PFSK-1 (cell line): ENCODE measurements around the gene ARL3. TPM values are rescaled to one million over a fixed set of nuclear protein-coding genes. Genes with fewer than 3 reads are reported as not detected.

Experiments
- FOXP2 ChIP-seq: optimal IDR thresholded peaks from 2 replicates; pipeline ENCODE3; 2011; ENCODE audit warnings: borderline replicate concordance, control low read depth, inconsistent platforms; ENCODE audit not compliant: insufficient read depth; ENCODE audit errors: extremely low read length, extremely low read depth
- POLR2AphosphoS5 ChIP-seq: IDR thresholded peaks from 2 replicates; pipeline ENCODE4 v1.6.1; 2012; ENCODE audit warnings: low read depth, mild to moderate bottlenecking, control low read depth, low read length, moderate library complexity
- SIN3A ChIP-seq: IDR thresholded peaks from 2 replicates; pipeline ENCODE4 v1.6.1; 2012; ENCODE audit warnings: mild to moderate bottlenecking, low read length, moderate library complexity, borderline replicate concordance; ENCODE audit not compliant: insufficient read depth
- TAF1 ChIP-seq: IDR thresholded peaks from 2 replicates; pipeline ENCODE4 v1.6.1; 2012; ENCODE audit warnings: low read length, control low read depth, borderline replicate concordance; ENCODE audit not compliant: insufficient read depth
- polyA plus RNA-seq: library from polyadenylated mRNA; unstranded; fragments of >200 nt; gene quantifications from one replicate; pipeline ENCODE4 v1.2.1, GENCODE V29; 2012; ENCODE audit warnings: low read depth, missing spikeins; ENCODE audit not compliant: insufficient read length
- TF ChIP-seq, protein P1 (sequence below), 2 experiments: IDR thresholded peaks; 2 replicates each; pipeline versions ENCODE4 v1.6.1 to v1.8.0; 2011 to 2012; ENCODE audit warnings: low read depth in 2 of 2, low read length in 2 of 2, control low read depth in 1 of 2, inconsistent platforms in 1 of 2, mild to moderate bottlenecking in 1 of 2, moderate library complexity in 1 of 2; ENCODE audit not compliant: insufficient read depth in 1 of 2

Gene ARL3, protein sequence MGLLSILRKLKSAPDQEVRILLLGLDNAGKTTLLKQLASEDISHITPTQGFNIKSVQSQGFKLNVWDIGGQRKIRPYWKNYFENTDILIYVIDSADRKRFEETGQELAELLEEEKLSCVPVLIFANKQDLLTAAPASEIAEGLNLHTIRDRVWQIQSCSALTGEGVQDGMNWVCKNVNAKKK
- polyA plus RNA-seq = 5.7 TPM

DNA sequence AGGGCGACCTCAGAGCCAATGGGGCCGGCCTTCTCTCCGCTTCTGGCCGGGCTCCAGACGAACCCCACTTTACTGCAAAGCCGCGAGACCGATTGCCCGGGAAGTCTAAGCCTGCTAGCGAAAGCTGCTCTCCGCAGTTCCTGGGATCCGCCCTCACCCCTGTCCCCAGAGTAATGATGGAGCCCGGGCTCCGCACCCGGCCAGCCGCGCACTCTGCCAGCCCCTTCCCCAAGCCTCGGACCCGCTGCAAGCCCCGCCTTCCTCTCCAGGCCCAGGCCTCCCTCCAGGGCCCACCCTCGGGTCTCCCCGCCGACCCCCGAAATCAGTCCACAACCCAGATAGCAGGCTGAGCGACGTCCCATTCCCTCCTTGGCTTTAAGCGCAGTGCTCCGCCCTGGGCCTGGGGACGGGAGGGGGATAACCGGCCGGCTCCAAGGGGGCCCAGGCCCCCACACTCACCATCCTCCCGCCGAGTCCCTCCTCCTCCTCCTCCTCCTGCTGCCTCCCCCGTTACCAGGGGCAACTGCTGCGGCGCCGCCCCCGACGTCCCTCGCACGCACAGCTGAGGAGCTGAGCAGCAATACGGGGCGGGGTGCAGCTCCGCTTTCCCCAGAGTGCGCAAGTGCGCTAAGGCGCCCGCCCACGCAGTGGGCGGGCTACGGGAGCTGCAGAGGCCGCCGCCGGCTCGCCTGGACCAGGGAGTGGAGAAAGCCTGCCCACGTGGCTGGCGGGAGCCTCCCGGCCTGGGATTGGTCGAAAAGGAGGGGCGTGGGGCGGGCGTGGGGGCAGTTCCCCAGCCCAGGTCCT is at the start of gene ARL3:
ARL3 (minus strand) TSS at position 584 of the 807 bp plus-strand sequence; CDS start at position 462, 122 bp downstream.
- peak; percentile 82 for TF ChIP-seq FOXP2
- TF ChIP-seq SIN3A = no peak; the same call in 1 of the 2 replicates
- TF ChIP-seq TAF1 = no peak
- TF ChIP-seq POLR2AphosphoS5 = no peak
- TF ChIP-seq, protein P1, sequence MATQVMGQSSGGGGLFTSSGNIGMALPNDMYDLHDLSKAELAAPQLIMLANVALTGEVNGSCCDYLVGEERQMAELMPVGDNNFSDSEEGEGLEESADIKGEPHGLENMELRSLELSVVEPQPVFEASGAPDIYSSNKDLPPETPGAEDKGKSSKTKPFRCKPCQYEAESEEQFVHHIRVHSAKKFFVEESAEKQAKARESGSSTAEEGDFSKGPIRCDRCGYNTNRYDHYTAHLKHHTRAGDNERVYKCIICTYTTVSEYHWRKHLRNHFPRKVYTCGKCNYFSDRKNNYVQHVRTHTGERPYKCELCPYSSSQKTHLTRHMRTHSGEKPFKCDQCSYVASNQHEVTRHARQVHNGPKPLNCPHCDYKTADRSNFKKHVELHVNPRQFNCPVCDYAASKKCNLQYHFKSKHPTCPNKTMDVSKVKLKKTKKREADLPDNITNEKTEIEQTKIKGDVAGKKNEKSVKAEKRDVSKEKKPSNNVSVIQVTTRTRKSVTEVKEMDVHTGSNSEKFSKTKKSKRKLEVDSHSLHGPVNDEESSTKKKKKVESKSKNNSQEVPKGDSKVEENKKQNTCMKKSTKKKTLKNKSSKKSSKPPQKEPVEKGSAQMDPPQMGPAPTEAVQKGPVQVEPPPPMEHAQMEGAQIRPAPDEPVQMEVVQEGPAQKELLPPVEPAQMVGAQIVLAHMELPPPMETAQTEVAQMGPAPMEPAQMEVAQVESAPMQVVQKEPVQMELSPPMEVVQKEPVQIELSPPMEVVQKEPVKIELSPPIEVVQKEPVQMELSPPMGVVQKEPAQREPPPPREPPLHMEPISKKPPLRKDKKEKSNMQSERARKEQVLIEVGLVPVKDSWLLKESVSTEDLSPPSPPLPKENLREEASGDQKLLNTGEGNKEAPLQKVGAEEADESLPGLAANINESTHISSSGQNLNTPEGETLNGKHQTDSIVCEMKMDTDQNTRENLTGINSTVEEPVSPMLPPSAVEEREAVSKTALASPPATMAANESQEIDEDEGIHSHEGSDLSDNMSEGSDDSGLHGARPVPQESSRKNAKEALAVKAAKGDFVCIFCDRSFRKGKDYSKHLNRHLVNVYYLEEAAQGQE (IDR thresholded peaks at IDR 0.05; ENCODE audit: insufficient read depth in 1 of 2, low read depth in 2 of 2, low read length in 2 of 2) = 0 out of 4 replicates have a peak, but pooled peaks of 1 of the 2 experiments have one; percentile 6

DNA sequence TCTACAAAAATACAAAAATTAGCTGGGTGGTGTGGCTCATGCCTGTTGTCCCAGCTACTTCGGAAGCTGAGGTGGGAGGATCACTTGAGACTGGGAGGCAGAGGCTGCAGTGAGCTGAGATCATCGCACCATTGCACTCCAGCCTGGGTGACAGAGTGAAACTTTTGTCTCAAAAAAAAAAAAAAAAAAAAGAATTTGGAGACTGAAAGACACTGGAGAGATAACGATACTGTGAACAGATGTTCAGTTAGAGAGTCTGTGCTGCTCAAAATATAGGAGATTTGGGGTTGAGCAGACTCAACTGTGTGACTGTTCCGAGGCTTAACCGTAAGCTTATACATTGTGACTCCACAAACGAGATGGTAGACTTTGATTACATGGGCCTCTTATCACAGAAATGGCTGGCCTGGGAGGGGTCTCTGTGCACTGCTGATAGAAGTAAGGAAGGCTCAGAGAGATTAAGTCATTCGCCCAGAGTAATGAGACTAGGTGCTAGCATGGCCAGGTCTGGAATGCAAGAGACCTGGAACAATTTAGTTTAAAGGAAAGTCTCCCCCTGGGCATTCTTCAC is 48.9 kb upstream of the ARL3 start:
- no peak for TF ChIP-seq TAF1
- TF ChIP-seq, protein P1 (IDR thresholded peaks at IDR 0.05; ENCODE audit: insufficient read depth in 1 of 2, low read depth in 2 of 2, low read length in 2 of 2) = no peak
- no peak for TF ChIP-seq POLR2AphosphoS5
- no peak for TF ChIP-seq FOXP2
- TF ChIP-seq SIN3A = no peak

DNA sequence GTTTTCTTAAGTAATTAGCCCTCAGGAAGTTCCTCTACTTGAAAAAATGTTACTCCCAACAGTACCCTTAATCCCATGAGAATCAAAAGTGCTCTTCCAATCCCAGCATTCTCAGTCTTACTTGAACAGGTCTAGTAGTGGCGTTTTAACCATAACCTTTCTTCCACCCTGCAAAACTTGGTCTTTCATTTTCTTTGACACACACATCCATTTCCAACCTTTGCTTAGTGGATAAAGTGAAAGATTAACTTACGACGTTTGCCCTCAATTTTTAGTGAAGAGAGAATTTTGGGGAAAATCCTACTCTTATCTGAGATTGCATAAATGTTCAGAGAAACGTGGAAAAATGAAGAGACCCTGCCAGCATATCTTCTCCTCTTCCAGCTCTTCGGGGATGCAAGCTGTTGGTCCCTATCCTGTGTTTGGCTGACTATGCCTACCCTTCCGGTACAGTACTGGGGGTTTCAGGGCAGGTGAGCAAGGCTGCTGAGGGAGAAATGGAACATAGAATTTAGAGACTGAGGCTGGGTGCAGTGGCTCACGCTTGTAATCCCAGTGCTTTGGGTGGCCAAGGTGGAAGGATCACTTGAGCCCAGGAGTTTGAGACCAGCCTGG is 48.3 kb upstream of the ARL3 start:
- TF ChIP-seq FOXP2 (no peak), TAF1 (no peak), POLR2AphosphoS5 (no peak), SIN3A (no peak)
- TF ChIP-seq, protein P1 (IDR thresholded peaks at IDR 0.05; ENCODE audit: insufficient read depth in 1 of 2, low read depth in 2 of 2, low read length in 2 of 2) = no peak

DNA sequence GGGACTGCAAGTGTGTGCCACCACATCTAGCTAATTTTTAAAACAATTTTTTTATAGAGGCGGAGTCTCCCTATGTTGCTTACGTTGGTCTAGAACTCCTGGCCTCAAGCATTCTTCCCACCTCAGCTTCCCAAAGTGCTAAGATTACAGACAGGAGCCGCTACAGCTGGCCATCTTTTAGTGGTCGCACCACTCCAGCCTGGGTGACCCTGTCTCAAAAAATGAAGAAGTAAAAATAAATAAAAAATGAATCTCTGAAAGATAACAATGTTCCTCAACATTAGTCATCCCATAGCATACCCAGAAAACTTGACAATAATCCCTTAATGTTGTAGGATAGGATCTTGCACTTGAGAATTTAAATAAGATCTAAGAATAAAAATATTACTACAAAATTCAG is 47.8 kb upstream of the ARL3 start:
- TF ChIP-seq, protein P1 (IDR thresholded peaks at IDR 0.05; ENCODE audit: insufficient read depth in 1 of 2, low read depth in 2 of 2, low read length in 2 of 2) = no peak
- TF ChIP-seq TAF1 (no peak), FOXP2 (no peak), SIN3A (no peak)
